ENCODE measurements around the gene TRRAP. TPM values are rescaled to one million over a fixed set of nuclear protein-coding genes. Genes with fewer than 3 reads are reported as not detected.

TRRAP gene
- total and polyA plus RNA-seq, 2 experiments from 2014 or later = 9.0 to 39.4 TPM

DNA sequence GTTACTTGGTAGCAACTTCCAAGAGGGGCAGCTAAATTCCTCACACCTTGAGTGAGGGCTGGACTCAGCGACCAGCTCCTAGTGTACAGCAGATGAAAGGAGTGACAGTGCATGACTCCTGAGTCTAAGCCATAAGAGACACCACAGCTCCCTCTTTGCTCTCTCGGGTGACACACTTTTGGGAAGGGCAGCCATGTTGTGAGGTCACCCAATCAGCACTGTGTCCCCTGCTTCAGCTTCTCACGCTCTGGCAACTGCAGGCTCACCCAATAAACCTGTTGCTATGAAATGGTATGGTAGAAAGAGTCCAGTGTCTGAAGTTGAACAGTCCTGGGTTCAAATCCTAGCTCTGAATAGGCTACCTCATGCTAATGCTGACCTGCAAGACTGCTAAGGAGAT is 29.4 kb upstream of the TRRAP start:
- no peak overlapping the region for H3K27ac ChIP-seq
- H3K4me3 ChIP-seq = no peak overlapping the region
- no peaks in the 10 kb centered on the region for H3K4me1 ChIP-seq (ENCODE audit: low read depth)
- no peak for DNase-seq (ENCODE audit: low read depth in 1 of 2, low spot score in 1 of 2)
- H3K27me3 ChIP-seq = no peaks in the 10 kb centered on the region
- TF ChIP-seq, protein P1, sequence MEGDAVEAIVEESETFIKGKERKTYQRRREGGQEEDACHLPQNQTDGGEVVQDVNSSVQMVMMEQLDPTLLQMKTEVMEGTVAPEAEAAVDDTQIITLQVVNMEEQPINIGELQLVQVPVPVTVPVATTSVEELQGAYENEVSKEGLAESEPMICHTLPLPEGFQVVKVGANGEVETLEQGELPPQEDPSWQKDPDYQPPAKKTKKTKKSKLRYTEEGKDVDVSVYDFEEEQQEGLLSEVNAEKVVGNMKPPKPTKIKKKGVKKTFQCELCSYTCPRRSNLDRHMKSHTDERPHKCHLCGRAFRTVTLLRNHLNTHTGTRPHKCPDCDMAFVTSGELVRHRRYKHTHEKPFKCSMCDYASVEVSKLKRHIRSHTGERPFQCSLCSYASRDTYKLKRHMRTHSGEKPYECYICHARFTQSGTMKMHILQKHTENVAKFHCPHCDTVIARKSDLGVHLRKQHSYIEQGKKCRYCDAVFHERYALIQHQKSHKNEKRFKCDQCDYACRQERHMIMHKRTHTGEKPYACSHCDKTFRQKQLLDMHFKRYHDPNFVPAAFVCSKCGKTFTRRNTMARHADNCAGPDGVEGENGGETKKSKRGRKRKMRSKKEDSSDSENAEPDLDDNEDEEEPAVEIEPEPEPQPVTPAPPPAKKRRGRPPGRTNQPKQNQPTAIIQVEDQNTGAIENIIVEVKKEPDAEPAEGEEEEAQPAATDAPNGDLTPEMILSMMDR (IDR thresholded peaks at IDR 0.05; ENCODE audit: low read depth, low read length) = no peak
- H3K36me3 ChIP-seq = no peaks in the 10 kb centered on the region
- H3K9me3 ChIP-seq (ENCODE audit: low read depth) = no peaks in the 10 kb centered on the region

DNA sequence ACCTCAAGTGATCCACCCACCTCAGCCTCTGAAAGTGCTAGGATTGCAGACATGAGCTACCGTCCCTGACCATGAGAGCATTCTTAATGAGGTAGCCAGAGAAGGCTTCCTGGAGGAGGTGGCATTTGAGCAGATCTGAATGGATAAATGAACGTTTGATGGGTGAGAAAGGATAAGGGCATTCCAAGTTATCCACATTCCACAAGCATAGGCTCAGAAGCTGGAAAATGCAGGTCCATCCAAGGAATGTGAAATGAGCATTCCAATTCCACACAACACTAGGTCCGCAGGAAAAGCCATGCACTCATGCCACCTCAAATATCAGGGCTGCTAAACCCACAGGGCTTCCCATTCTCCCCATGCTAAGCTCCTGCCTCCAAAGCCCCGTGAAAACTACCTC is 25.5 kb upstream of the TRRAP start:
- Histone ChIP-seq H3K27me3 (no peaks in the 10 kb centered on the region), H3K4me1 (ENCODE audit: low read depth) (no peaks in the 10 kb centered on the region), H3K4me3 (no peak overlapping the region), H3K9me3 (ENCODE audit: low read depth) (no peaks in the 10 kb centered on the region), H3K36me3 (no peaks in the 10 kb centered on the region), H3K27ac (no peak overlapping the region)
- TF ChIP-seq, protein P1 (IDR thresholded peaks at IDR 0.05; ENCODE audit: low read depth, low read length) = no peak
- DNase-seq (ENCODE audit: low read depth in 1 of 2, low spot score in 1 of 2) = peak in 1 of 2 donors; percentile 7

DNA sequence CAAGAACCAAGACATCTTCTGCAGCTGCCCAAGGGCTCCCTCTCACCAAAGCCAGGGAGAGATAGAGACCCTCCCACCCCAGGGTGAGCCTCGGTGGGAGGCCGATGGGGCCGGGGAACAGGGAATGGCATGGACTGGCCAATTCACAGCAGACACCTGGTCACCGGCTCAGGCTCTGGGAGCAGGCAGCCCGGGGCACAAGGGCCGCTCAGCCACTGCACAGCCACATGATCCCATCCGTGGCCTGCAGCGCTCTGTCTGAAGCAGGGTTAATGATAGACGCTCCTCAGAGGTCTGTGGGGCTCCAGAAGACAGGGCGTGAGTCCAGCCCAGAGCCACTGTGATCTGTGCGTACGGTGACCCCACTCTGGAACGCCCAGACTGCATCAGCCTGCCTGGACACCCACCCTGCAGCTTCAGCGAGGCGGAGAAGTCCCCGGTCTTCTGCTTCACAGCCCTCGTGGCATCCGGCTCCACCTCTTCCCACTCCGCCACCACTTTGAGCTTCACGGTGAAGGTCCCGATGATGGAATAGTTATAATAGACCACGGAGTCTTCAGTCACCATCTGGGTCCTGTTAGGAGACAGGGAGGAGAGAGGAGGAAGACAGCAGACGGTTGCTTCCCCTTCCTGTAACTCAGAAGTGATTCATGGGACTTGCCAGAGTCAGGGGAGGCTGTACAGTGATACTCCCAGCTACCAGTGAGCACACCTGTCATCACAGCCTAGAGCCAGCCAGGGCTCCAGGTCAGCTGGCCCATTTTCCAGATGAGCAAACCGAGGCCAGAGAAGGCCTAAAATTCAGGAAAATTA is 22.5 kb upstream of the TRRAP start:
- DNase-seq (ENCODE audit: low read depth in 1 of 2, low spot score in 1 of 2) = no peak

DNA sequence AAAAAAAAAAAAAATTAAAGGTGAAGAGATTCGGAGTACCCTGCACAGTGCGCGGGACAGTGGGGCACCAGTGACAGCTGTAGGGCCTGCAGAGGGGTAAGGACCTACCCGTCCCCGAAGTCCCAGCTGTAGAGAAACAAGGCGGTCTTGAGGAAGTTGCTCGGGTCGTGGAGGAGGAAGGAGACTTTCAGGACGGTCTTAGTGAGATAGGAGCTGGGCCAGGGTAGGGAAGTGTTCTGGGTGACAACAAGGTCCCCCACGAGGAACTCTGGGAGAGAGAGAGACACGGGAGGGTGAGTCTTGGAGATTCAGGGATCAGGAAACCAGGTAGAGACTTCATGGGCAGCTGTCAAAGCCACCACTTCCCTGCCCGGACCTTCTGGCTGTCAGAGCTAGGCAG is 18.3 kb upstream of the TRRAP start:
- H3K36me3 ChIP-seq = no peaks in the 10 kb centered on the region

More for the DNA sequence above, 22.5 kb upstream of the TRRAP start:
- TF ChIP-seq, protein P1 (IDR thresholded peaks at IDR 0.05; ENCODE audit: low read depth, low read length) = no peak
- Histone ChIP-seq H3K27ac (no peak overlapping the region), H3K4me1 (ENCODE audit: low read depth) (no peaks in the 10 kb centered on the region), H3K4me3 (no peak overlapping the region), H3K27me3 (no peaks in the 10 kb centered on the region), H3K9me3 (ENCODE audit: low read depth) (no peaks in the 10 kb centered on the region), H3K36me3 (no peaks in the 10 kb centered on the region)

DNA sequence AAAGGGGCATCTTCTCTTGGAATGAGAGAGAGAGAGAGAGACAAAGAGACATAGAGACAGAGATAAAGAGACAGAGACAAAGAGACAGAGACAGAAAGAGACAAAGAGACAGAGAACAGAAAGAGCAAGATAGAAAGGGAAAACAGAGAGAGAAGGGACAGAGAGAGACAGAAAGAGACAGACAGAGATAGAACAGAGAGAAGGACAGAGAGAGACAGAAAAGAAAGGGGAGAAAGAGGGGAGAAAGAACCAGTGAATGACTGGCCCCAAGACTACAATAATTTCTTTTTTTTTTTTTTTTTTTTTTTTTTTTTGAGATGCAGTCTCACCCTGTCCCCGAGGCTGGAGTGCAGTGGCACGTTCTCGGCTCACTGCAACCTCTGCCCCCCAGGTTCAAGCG is 16.1 kb upstream of the TRRAP start:
- TF ChIP-seq, protein P1 (IDR thresholded peaks at IDR 0.05; ENCODE audit: low read depth, low read length) = no peak
- H3K9me3 ChIP-seq (ENCODE audit: low read depth) = no peaks in the 10 kb centered on the region

More for the DNA sequence above, 18.3 kb upstream of the TRRAP start:
- Histone ChIP-seq H3K27me3 (peaks cover 3% of the 10 kb centered on the region), H3K4me1 (ENCODE audit: low read depth) (no peaks in the 10 kb centered on the region), H3K27ac (no peak overlapping the region), H3K9me3 (ENCODE audit: low read depth) (no peaks in the 10 kb centered on the region), H3K4me3 (no peak overlapping the region)
- no peak for DNase-seq (ENCODE audit: low read depth in 1 of 2, low spot score in 1 of 2)
- TF ChIP-seq, protein P1 (IDR thresholded peaks at IDR 0.05; ENCODE audit: low read depth, low read length) = no peak

More for the DNA sequence above, 16.1 kb upstream of the TRRAP start:
- Histone ChIP-seq H3K4me3 (no peak overlapping the region), H3K4me1 (ENCODE audit: low read depth) (peaks cover 1% of the 10 kb centered on the region), H3K27ac (no peak overlapping the region), H3K27me3 (peaks cover 3% of the 10 kb centered on the region), H3K36me3 (no peaks in the 10 kb centered on the region)
- DNase-seq (ENCODE audit: low read depth in 1 of 2, low spot score in 1 of 2) = no peak
